GM19240 (cell line): Measurements from ENCODE around the gene MMS22L.

Experiments used
- DNase-seq: peaks from one replicate; pipeline ENCODE4 v3.0.0; 2011; ENCODE audit warnings: low spot score; ENCODE audit not compliant: insufficient read length

Gene MMS22L

GRCh38 chr6:97147421-97147820, 135.6 kb downstream of the MMS22L start:
- DNase-seq = no peak

- no peak for DNase-seq
Observed at GRCh38 chr6:97145691-97146090, 137.3 kb downstream of the MMS22L start.

GRCh38 chr6:97141756-97142155, 141.3 kb downstream of the MMS22L start:
- DNase-seq = no peak

GRCh38 chr6:97138581-97138980, 144.4 kb downstream of the MMS22L start:
- DNase-seq = no peak

- no peak for DNase-seq
Observed at GRCh38 chr6:97136626-97137358, 146.2 kb downstream of the MMS22L start.

- DNase-seq = no peak
Observed at GRCh38 chr6:97133067-97133466, 149.9 kb downstream of the MMS22L start.

GRCh38 chr6:97129106-97129505, 153.9 kb downstream of the MMS22L start:
- no peak for DNase-seq

- DNase-seq = no peak
Observed at GRCh38 chr6:97128507-97128906, 154.5 kb downstream of the MMS22L start.

GRCh38 chr6:97123652-97124051, 159.4 kb downstream of the MMS22L start:
- DNase-seq = no peak

- no peak for DNase-seq
Observed at GRCh38 chr6:97123112-97123511, 159.9 kb downstream of the MMS22L start.

- no peak for DNase-seq
Observed at GRCh38 chr6:97120511-97120910, 162.5 kb downstream of the MMS22L start.

GRCh38 chr6:97114645-97115044, 168.4 kb downstream of the MMS22L start:
- no peak for DNase-seq

GRCh38 chr6:97113170-97113569, 169.8 kb downstream of the MMS22L start:
- no peak for DNase-seq

- DNase-seq = no peak
Observed at GRCh38 chr6:97111243-97111642, 171.8 kb downstream of the MMS22L start.

GRCh38 chr6:97110626-97111025, 172.4 kb downstream of the MMS22L start:
- DNase-seq = no peak

- no peak for DNase-seq
Observed at GRCh38 chr6:97110149-97110548, 172.9 kb downstream of the MMS22L start.

- no peak for DNase-seq
Observed at GRCh38 chr6:97109444-97109843, 173.6 kb downstream of the MMS22L start.

- DNase-seq = no peak
Observed at GRCh38 chr6:97102145-97102790, 180.7 kb downstream of the MMS22L start.

- DNase-seq = no peak
Observed at GRCh38 chr6:97100696-97101095, 182.3 kb downstream of the MMS22L start.

GRCh38 chr6:97097068-97098047, 185.7 kb downstream of the MMS22L start:
- DNase-seq = no peak

GRCh38 chr6:97095311-97095850, 187.6 kb downstream of the MMS22L start:
- DNase-seq = no peak

- no peak for DNase-seq
Observed at GRCh38 chr6:97094376-97094775, 188.6 kb downstream of the MMS22L start.
